Keratinocyte (primary cell): ENCODE measurements around the gene SPECC1. TPM values are rescaled to one million over a fixed set of nuclear protein-coding genes. Genes with fewer than 3 reads are reported as not detected.

ENCODE experiments used
- DNase-seq: peaks from one replicate; pipeline ENCODE4 v3.0.0-alpha.2; 2011; ENCODE audit warnings: low read depth, missing footprints, low spot score
- FAIRE-seq: peaks from 2 replicates; lab custom pipeline; 2011; peaks lifted over from hg19 to GRCh38; lab: Jason Lieb, UNC
- H2AFZ ChIP-seq: 2 replicates; pipeline ENCODE4 v1.6.0; 2012; ENCODE audit warnings: low read length, control low read depth, inconsistent platforms; ENCODE audit not compliant: control insufficient read depth
- H3K27ac ChIP-seq: 2 replicates; pipeline ENCODE4 v1.5.1; 2011; ENCODE audit warnings: low read length; ENCODE audit not compliant: control insufficient read depth, insufficient read depth
- H3K27me3 ChIP-seq: 3 replicates; pipeline ENCODE4 v1.6.0; 2011; ENCODE audit warnings: low read length; ENCODE audit not compliant: control insufficient read depth, insufficient read depth; ENCODE audit errors: extremely low read depth
- H3K36me3 ChIP-seq, 2 experiments: 2 replicates in 1 of 2; 3 replicates in 1 of 2; pipeline ENCODE4 v1.5.1; 2011; ENCODE audit warnings: low read length in 2 of 2, mild to moderate bottlenecking in 1 of 2; ENCODE audit not compliant: control insufficient read depth in 2 of 2, insufficient read depth in 2 of 2; ENCODE audit errors: extremely low read depth in 1 of 2
- H3K4me1 ChIP-seq: 3 replicates; pipeline ENCODE4 v1.5.1; 2011; ENCODE audit warnings: low read length; ENCODE audit not compliant: control insufficient read depth, insufficient read depth; ENCODE audit errors: extremely low read depth
- H3K4me2 ChIP-seq: 3 replicates; pipeline ENCODE4 v1.6.0; 2011; ENCODE audit warnings: low read depth, low read length; ENCODE audit not compliant: control insufficient read depth, insufficient read depth; ENCODE audit errors: extremely low read depth
- H3K4me3 ChIP-seq, 3 experiments: fragments of 200-600 bp in 1 of 3; sonication (generic) in 1 of 3; 2 replicates in 2 of 3; 3 replicates in 1 of 3; pipeline ENCODE4 v1.5.1; 2011 to 2016; ENCODE audit warnings: low read length in 3 of 3, mild to moderate bottlenecking in 3 of 3, control low read depth in 2 of 3, inconsistent platforms in 1 of 3, low read depth in 1 of 3, mixed read lengths in 1 of 3, mixed run types in 1 of 3, moderate library complexity in 1 of 3; ENCODE audit not compliant: control insufficient read depth in 2 of 3, insufficient read depth in 2 of 3; ENCODE audit errors: extremely low read depth in 1 of 3
- H3K79me2 ChIP-seq: 2 replicates; pipeline ENCODE4 v1.6.0; 2012; ENCODE audit warnings: low read length; ENCODE audit not compliant: control insufficient read depth, insufficient read depth
- H3K9ac ChIP-seq: 3 replicates; pipeline ENCODE4 v1.6.0; 2011; ENCODE audit warnings: low read length; ENCODE audit not compliant: control insufficient read depth, insufficient read depth; ENCODE audit errors: extremely low read depth
- H3K9me1 ChIP-seq: 3 replicates; pipeline ENCODE4 v1.6.0; 2011; ENCODE audit warnings: low read length; ENCODE audit not compliant: control insufficient read depth, insufficient read depth; ENCODE audit errors: extremely low read depth
- H3K9me3 ChIP-seq: 2 replicates; pipeline ENCODE4 v1.5.1; 2012; ENCODE audit warnings: low read depth, low read length; ENCODE audit not compliant: control insufficient read depth
- H4K20me1 ChIP-seq: 3 replicates; pipeline ENCODE4 v1.6.0; 2011; ENCODE audit warnings: low read length; ENCODE audit not compliant: control insufficient read depth, insufficient read depth; ENCODE audit errors: extremely low read depth
- EZH2 ChIP-seq: IDR thresholded peaks from one replicate; pipeline ENCODE4 v1.6.1; 2012; ENCODE audit warnings: inconsistent platforms, mild to moderate bottlenecking, low read length, moderate library complexity
- dilution Hi-C: fragments of 300-500 bp; cut with MboI; formaldehyde crosslinking; loops from one replicate; pipeline ENCODE4 v1.7.0; 2020; ENCODE audit warnings: low sequenced_read_pairs; ENCODE audit not compliant: extremely low pct_ligation_motif_present
- polyA plus RNA-seq, 5 experiments: library from polyadenylated mRNA; depleted of rRNA in 3 of 5; stranded (reverse) in 3 of 5; stranded (forward) in 1 of 5; unstranded in 1 of 5; fragments of >200 nt; gene quantifications; 1 replicate in 1 of 5; 2 replicates in 3 of 5; 3 replicates in 1 of 5; pipeline versions ENCODE4 v1.2.1 to v1.2.3, GENCODE V29; 2011 to 2012; ENCODE audit warnings: missing spikeins in 2 of 5, low read depth in 1 of 5, low replicate concordance in 1 of 5
- TF ChIP-seq, protein P1 (sequence below), 3 experiments: IDR thresholded peaks in 1 of 3; conservative IDR thresholded peaks in 1 of 3; optimal IDR thresholded peaks in 1 of 3; 2 replicates in 2 of 3; 3 replicates in 1 of 3; pipeline versions ENCODE3 to v1.5.1; 2011; ENCODE audit warnings: low read length in 3 of 3, mild to moderate bottlenecking in 3 of 3, moderate library complexity in 2 of 3, control low read depth in 1 of 3, inconsistent platforms in 1 of 3; ENCODE audit not compliant: insufficient read depth in 2 of 3; ENCODE audit errors: extremely low read depth in 1 of 3

SPECC1 gene
- polyA plus RNA-seq, 1 donor (not counting 4 experiments of a cell fraction or from before 2014, with no cell fraction given): 20.9 TPM

- Histone ChIP-seq H3K4me3 (no peak overlapping the region), H3K9me1 (no peaks in the 10 kb centered on the region), H3K9me3 (no peaks in the 10 kb centered on the region), H3K4me2 (no peak overlapping the region), H4K20me1 (no peaks in the 10 kb centered on the region), H2AFZ (no peak overlapping the region), H3K27ac (no peak overlapping the region), H3K4me1 (no peaks in the 10 kb centered on the region), H3K27me3 (no peaks in the 10 kb centered on the region), H3K79me2 (no peaks in the 10 kb centered on the region), H3K36me3 (peaks cover 7 to 13% of the 10 kb centered on the region in 2 experiments), H3K9ac (no peak overlapping the region)
- FAIRE-seq (no peak), DNase-seq (no peak)
- TF ChIP-seq EZH2: no peak
- TF ChIP-seq, protein P1, sequence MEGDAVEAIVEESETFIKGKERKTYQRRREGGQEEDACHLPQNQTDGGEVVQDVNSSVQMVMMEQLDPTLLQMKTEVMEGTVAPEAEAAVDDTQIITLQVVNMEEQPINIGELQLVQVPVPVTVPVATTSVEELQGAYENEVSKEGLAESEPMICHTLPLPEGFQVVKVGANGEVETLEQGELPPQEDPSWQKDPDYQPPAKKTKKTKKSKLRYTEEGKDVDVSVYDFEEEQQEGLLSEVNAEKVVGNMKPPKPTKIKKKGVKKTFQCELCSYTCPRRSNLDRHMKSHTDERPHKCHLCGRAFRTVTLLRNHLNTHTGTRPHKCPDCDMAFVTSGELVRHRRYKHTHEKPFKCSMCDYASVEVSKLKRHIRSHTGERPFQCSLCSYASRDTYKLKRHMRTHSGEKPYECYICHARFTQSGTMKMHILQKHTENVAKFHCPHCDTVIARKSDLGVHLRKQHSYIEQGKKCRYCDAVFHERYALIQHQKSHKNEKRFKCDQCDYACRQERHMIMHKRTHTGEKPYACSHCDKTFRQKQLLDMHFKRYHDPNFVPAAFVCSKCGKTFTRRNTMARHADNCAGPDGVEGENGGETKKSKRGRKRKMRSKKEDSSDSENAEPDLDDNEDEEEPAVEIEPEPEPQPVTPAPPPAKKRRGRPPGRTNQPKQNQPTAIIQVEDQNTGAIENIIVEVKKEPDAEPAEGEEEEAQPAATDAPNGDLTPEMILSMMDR (optimal IDR thresholded peaks at IDR 0.05 in 1 of 3, IDR thresholded peaks at IDR 0.05 in 1 of 3, conservative IDR thresholded peaks at IDR 0.05 in 1 of 3; ENCODE audit: extremely low read depth in 1 of 3, insufficient read depth in 2 of 3, low read length in 3 of 3): no peak
- dilution Hi-C loops: no loop called here
These were observed 244.2 kb downstream of the SPECC1 start for GRCh38 chr17:20253323-20253722.

- H2AFZ ChIP-seq: no peak overlapping the region
- H3K9me1 ChIP-seq: no peaks in the 10 kb centered on the region
- no peak overlapping the region for H3K4me3 ChIP-seq
- no peaks in the 10 kb centered on the region for H4K20me1 ChIP-seq
- no peak overlapping the region for H3K4me2 ChIP-seq
- no peaks in the 10 kb centered on the region for H3K79me2 ChIP-seq
- no peak for TF ChIP-seq EZH2
- TF ChIP-seq, protein P1 (optimal IDR thresholded peaks at IDR 0.05 in 1 of 3, IDR thresholded peaks at IDR 0.05 in 1 of 3, conservative IDR thresholded peaks at IDR 0.05 in 1 of 3; ENCODE audit: extremely low read depth in 1 of 3, insufficient read depth in 2 of 3, low read length in 3 of 3): no peak
- FAIRE-seq (no peak), DNase-seq (no peak)
- H3K27ac ChIP-seq: no peak overlapping the region
- H3K27me3 ChIP-seq: no peaks in the 10 kb centered on the region
- dilution Hi-C loops: no loop called here
- H3K9ac ChIP-seq: no peak overlapping the region
- H3K9me3 ChIP-seq: no peaks in the 10 kb centered on the region
- peaks cover 8 to 14% of the 10 kb centered on the region in 2 experiments for H3K36me3 ChIP-seq
- no peaks in the 10 kb centered on the region for H3K4me1 ChIP-seq
These were observed 245.4 kb downstream of the SPECC1 start for GRCh38 chr17:20254541-20254940.
